ENCODE measurements around the gene THOP1. TPM values are rescaled to one million over a fixed set of nuclear protein-coding genes. Genes with fewer than 3 reads are reported as not detected.

THOP1 gene
- total RNA-seq, 1 donor from 2014 or later = 105 TPM

DNA sequence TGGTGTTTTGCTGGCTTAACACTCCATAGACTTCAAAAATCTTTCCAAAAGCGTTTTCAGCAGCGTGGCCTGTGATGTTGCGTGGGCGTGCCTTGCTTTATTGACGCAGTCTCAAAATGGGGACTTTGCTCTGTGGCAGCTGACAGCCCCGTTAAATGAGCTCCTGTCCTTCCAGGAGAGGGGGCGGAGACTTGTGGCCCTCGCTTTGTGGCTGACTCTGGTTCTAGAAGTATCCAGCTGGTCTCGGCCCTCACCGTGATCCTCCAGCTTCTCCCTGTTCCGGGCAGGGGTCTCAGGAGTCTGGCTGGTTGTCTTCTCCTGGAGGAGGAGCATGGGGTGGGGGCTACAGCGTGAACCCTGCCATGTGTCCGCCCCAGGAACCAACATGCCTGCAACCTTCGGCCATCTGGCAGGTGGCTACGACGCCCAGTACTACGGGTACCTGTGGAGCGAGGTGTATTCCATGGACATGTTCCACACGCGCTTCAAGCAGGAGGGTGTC, 26.0 kb downstream of the THOP1 start:
- Histone ChIP-seq H3K4me1 (no peaks in the 10 kb centered on the region), H3K9me3 (ENCODE audit: low read depth) (no peaks in the 10 kb centered on the region), H3K4me2 (no peak overlapping the region), H3F3A (ENCODE audit: low read depth) (no peaks in the 10 kb centered on the region), H2AFZ (replicated peaks) (no peak overlapping the region), H3K36me3 (no peaks in the 10 kb centered on the region), H3K27me3 (no peaks in the 10 kb centered on the region), H3K4me3 (no peak overlapping the region), H3K79me2 (ENCODE audit: low read depth) (no peaks in the 10 kb centered on the region), H3K27ac (no peak overlapping the region), H4K20me1 (ENCODE audit: low read depth) (peaks cover 7% of the 10 kb centered on the region), H3K9ac (no peak overlapping the region)
- Mint-ChIP-seq H3K27ac (no peak overlapping the region), H3K4me1 (no peaks in the 10 kb centered on the region), H3K4me3 (no peak overlapping the region), H3K9me3 (no peaks in the 10 kb centered on the region), H3K27me3 (ENCODE audit: insufficient read depth, low read depth) (peaks cover 2% of the 10 kb centered on the region), H3K36me3 (peaks cover 6% of the 10 kb centered on the region)
- DNase-seq (ENCODE audit: low spot score) = no peak
- TF ChIP-seq EZH2phosphoT487 (IDR thresholded peaks at IDR 0.05) = no peak
- TF ChIP-seq, protein P1, sequence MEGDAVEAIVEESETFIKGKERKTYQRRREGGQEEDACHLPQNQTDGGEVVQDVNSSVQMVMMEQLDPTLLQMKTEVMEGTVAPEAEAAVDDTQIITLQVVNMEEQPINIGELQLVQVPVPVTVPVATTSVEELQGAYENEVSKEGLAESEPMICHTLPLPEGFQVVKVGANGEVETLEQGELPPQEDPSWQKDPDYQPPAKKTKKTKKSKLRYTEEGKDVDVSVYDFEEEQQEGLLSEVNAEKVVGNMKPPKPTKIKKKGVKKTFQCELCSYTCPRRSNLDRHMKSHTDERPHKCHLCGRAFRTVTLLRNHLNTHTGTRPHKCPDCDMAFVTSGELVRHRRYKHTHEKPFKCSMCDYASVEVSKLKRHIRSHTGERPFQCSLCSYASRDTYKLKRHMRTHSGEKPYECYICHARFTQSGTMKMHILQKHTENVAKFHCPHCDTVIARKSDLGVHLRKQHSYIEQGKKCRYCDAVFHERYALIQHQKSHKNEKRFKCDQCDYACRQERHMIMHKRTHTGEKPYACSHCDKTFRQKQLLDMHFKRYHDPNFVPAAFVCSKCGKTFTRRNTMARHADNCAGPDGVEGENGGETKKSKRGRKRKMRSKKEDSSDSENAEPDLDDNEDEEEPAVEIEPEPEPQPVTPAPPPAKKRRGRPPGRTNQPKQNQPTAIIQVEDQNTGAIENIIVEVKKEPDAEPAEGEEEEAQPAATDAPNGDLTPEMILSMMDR (IDR thresholded peaks at IDR 0.05) = no peak
- no peak for TF ChIP-seq EZH2 (IDR thresholded peaks at IDR 0.05)

DNA sequence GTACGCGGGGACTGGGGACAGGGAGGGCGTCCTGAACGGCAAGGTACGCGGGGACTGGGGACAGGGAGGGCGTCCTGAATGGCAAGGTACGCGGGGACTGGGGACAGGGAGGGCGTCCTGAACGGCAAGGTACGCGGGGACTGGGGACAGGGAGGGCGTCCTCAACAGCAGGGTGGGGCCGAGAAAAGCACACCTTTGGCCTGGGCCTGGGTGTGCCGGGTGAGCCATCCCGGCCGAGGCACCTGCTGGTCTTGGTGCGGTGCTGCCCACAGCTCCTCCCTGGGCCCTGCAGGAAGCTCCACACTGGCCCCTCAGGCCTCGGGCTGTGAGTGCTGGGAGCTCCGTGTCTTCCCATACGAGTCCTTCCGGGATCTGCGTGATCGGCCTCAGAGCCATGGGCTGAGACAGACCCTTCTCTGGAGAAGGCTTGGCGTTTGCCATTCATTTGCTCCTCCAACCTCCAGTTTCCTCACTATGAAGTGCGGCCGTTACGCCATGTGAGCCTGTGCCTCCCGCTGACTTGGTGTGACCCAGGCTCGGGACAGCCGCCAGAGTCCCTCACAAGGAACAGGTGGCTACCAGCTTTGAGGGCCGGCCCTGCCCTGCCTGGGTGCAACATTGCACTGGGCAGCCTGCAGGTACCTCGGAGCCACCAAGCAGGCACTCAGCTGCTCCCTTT, 26.6 kb downstream of the THOP1 start:
- Mint-ChIP-seq H3K4me1 (no peaks in the 10 kb centered on the region), H3K36me3 (peaks cover 6% of the 10 kb centered on the region), H3K9me3 (no peaks in the 10 kb centered on the region), H3K27me3 (ENCODE audit: insufficient read depth, low read depth) (peaks cover 2% of the 10 kb centered on the region), H3K27ac (no peak overlapping the region), H3K4me3 (no peak overlapping the region)
- Histone ChIP-seq H3K79me2 (ENCODE audit: low read depth) (no peaks in the 10 kb centered on the region), H3K27ac (no peak overlapping the region), H3K9me3 (ENCODE audit: low read depth) (no peaks in the 10 kb centered on the region), H3K4me3 (no peak overlapping the region), H3K36me3 (no peaks in the 10 kb centered on the region), H3F3A (ENCODE audit: low read depth) (no peaks in the 10 kb centered on the region), H3K4me2 (no peak overlapping the region), H2AFZ (replicated peaks) (no peak overlapping the region), H3K9ac (no peak overlapping the region), H3K4me1 (no peaks in the 10 kb centered on the region), H3K27me3 (no peaks in the 10 kb centered on the region), H4K20me1 (ENCODE audit: low read depth) (peaks cover 7% of the 10 kb centered on the region)
- no peak for DNase-seq (ENCODE audit: low spot score)
- TF ChIP-seq, protein P1 (IDR thresholded peaks at IDR 0.05) = no peak
- TF ChIP-seq EZH2 (IDR thresholded peaks at IDR 0.05) (no peak), EZH2phosphoT487 (IDR thresholded peaks at IDR 0.05) (no peak)

GRCh38 chr19:2812414-2813234, 27.3 kb downstream of the THOP1 start:
- H3K4me3 ChIP-seq = no peak overlapping the region
- H3K36me3 Mint-ChIP-seq = peaks cover 6% of the 10 kb centered on the region
- H3K9me3 Mint-ChIP-seq = no peaks in the 10 kb centered on the region
- peaks cover 5% of the 10 kb centered on the region for H3K27me3 Mint-ChIP-seq (ENCODE audit: insufficient read depth, low read depth)
- DNase-seq (ENCODE audit: low spot score) = no peak
- H3K9ac ChIP-seq = no peak overlapping the region
- H3K4me1 ChIP-seq = no peaks in the 10 kb centered on the region
- H3K4me2 ChIP-seq = no peak overlapping the region
- H3K9me3 ChIP-seq (ENCODE audit: low read depth) = no peaks in the 10 kb centered on the region
- no peaks in the 10 kb centered on the region for H3K36me3 ChIP-seq
- peaks cover 7% of the 10 kb centered on the region for H4K20me1 ChIP-seq (ENCODE audit: low read depth)
- H3K27ac Mint-ChIP-seq = no peak overlapping the region
- no peaks in the 10 kb centered on the region for H3K27me3 ChIP-seq
- no peaks in the 10 kb centered on the region for H3F3A ChIP-seq (ENCODE audit: low read depth)
- TF ChIP-seq EZH2 (IDR thresholded peaks at IDR 0.05) = no peak
- TF ChIP-seq EZH2phosphoT487 (IDR thresholded peaks at IDR 0.05) = no peak
- TF ChIP-seq, protein P1 (IDR thresholded peaks at IDR 0.05) = no peak
- H3K79me2 ChIP-seq (ENCODE audit: low read depth) = no peaks in the 10 kb centered on the region
- no peak overlapping the region for H2AFZ ChIP-seq (replicated peaks)
- no peaks in the 10 kb centered on the region for H3K4me1 Mint-ChIP-seq
- no peak overlapping the region for H3K27ac ChIP-seq
- H3K4me3 Mint-ChIP-seq = no peak overlapping the region

All from neural progenitor cell (in vitro differentiated cells).